Omental fat pad (tissue), 4 donors: ENCODE data around the gene SRGN. TPM values are rescaled to one million over a fixed set of nuclear protein-coding genes. Genes with fewer than 3 reads are reported as not detected.

Source experiments
- ATAC-seq: fragments of 150-250 bp; one replicate; pipeline ENCODE4 v1.9.1; 2016; ENCODE audit warnings: mild to moderate bottlenecking, moderate library complexity; ENCODE audit not compliant: low FRiP score
- DNase-seq: peaks from one replicate; pipeline ENCODE4 v3.0.0-alpha.2; 2019; ENCODE audit warnings: low spot score
- total RNA-seq, 4 donors: library from RNA; depleted of rRNA; stranded (reverse); fragments of >200 nt; gene quantifications; one replicate each; pipeline ENCODE4 v1.1.0, GENCODE V29; 2016
- TF ChIP-seq, protein P1 (sequence below), 3 donors: fragments of 450-650 bp; IDR thresholded peaks; one replicate each; pipeline ENCODE4 v1.5.1; 2016 to 2017; ENCODE audit warnings: antibody characterized with exemption in 3 of 3, mild to moderate bottlenecking in 3 of 3, moderate library complexity in 2 of 3

The SRGN gene
- total RNA-seq, 4 donors from 2014 or later = 289 to 481 (median 419) TPM

DNA sequence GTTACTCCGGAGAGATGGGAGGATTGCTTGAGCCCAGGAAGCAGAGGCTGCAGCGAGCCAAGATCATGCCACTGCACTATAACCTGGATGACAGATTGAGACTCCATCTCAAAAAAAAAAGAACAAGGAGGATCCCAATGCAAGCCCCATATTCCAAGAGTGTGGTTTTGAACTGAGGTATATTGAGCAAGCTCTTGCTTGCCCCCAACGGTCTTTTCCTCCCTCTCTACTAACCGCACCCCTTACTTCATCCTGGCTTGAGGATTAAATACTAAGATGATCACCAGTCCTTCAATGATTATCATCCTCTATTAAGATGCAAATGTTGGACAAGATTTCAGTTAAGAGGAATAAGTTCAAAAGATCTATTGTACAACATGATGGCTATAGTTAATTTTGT is 12.5 kb upstream of the SRGN start:
- TF ChIP-seq, protein P1, sequence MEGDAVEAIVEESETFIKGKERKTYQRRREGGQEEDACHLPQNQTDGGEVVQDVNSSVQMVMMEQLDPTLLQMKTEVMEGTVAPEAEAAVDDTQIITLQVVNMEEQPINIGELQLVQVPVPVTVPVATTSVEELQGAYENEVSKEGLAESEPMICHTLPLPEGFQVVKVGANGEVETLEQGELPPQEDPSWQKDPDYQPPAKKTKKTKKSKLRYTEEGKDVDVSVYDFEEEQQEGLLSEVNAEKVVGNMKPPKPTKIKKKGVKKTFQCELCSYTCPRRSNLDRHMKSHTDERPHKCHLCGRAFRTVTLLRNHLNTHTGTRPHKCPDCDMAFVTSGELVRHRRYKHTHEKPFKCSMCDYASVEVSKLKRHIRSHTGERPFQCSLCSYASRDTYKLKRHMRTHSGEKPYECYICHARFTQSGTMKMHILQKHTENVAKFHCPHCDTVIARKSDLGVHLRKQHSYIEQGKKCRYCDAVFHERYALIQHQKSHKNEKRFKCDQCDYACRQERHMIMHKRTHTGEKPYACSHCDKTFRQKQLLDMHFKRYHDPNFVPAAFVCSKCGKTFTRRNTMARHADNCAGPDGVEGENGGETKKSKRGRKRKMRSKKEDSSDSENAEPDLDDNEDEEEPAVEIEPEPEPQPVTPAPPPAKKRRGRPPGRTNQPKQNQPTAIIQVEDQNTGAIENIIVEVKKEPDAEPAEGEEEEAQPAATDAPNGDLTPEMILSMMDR (IDR thresholded peaks at IDR 0.05) = no peak
- DNase-seq = no peak
- ATAC-seq = no peak

DNA sequence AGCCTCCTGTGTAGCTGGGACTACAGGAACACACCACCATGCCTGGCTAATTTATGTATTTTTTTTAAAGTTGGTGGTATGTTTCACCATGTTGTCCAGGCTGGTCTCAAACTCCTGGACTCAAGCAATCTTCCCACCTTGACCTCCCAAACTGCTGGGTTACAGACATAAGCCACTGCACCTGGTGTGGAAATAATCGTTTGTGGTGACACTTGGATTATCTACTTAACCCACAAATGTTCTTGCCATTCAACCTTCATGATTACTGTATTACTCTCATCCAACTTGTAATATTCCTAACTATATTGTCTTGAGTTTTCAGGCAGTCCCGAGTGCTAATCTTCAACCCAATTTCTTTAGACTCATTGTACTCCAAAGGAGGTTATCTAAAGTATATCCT is 9.6 kb upstream of the SRGN start:
- TF ChIP-seq, protein P1 (IDR thresholded peaks at IDR 0.05) = no peak
- DNase-seq (no peak), ATAC-seq (no peak)

DNA sequence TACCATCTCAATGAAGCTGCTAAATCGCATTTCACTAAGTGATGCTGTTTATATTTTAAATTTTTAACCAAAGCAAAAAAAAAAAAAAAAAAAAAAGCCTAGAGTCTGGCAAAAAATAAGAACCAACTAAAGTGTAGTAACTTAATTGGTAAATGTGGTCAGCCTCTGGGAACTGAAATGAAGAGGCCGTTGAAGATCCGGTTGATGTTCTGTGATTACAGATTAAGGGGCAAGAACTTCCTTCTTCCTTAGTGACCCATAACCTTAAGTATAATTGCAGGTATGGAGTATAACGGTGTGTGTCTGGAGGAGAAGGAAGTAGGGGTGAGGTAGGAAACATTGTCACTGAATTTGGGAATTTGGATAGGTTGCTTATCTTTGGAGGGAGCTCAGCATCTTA is 7.7 kb upstream of the SRGN start:
- TF ChIP-seq, protein P1 (IDR thresholded peaks at IDR 0.05) = no peak
- ATAC-seq = no peak
- no peak for DNase-seq

DNA sequence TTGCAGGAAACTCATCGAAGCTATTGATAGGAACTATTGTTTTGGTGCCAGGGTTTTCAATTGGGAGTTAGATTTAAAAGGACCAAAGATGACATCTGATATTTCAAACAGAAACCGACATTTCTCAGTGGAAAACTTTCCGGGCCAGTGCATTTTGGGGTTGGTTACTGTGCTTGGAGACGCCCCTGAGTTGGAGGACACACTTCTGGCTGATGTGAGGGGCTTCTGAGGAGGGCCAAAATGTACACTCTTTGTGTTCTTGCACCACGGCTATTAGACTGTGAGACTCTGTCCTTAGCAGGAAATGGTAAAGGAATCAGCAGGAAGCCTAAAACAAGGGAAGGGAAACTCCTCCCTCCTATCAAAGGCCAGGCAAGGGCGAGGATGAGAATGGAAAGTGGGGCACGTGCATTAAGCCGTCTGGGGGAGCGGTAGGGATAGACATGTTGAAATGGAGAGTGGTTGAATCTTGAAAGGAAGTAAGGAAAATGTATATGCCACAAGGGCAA is 1.8 kb upstream of the SRGN start:
- TF ChIP-seq, protein P1 (IDR thresholded peaks at IDR 0.05) = no peak
- ATAC-seq = no peak
- no peak for DNase-seq

DNA sequence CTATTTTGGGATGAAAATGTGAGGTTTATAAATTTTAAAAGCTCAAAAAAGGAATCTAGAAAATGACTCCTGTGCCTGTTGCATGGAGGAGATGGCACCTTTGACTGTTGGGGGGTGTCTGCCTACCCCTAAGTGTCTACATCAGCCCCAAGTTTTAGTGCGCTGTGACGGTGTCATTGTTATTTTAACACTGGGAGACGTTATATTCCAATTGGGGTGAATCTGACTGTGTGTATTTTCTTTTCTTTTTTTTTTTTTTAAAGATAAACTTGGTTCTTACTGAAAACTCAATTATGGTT is 517 bp downstream of the SRGN start:
- DNase-seq (no peak), ATAC-seq (no peak)
- TF ChIP-seq, protein P1 (IDR thresholded peaks at IDR 0.05) = no peak

DNA sequence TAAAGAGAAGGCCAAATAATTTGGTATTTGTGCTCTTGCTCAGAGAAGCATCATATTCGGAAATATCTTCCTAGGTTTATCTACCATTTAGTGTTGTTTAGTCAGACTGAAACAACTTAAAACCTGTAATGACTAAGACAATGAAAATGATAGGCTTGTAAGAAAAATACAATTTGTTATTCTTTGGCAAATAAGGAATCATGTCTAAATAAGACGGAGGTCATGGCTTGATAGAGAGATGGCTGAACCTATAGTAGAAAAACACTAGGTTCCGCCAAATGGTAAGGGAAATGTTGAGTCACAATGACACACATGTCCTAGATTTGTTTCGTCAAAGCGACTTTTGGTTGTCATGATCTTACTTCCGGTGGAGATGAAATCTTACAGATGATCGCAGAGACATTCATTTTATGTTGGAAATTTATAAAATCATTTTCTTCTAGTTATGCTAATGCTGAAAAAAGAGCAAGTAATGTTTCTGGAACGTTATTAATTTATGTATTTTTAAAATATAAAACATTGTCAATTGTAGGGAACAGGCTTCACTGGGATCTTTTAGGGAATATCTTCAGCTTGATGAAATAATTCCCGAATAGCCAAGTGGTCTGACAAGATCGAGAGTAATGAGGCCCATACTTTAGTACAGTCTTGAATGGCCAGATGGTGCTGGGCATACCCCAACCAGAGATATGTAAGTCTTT is 1.0 kb downstream of the SRGN start:
- DNase-seq = no peak
- TF ChIP-seq, protein P1 (IDR thresholded peaks at IDR 0.05) = no peak
- ATAC-seq = no peak
